Fibroblast of skin of right biceps (primary cell): ENCODE results near the gene PLPP1.
"Not testable (repeated sequence)": the region's sequence is repeated elsewhere in the genome, so short reads cannot be mapped to it uniquely, and the experiment has no call there.

Source experiments
- DNase-seq: peaks from one replicate; pipeline ENCODE4 v3.0.0-alpha.2; 2013

PLPP1 gene

GRCh38 chr5:55544341-55544740, 9.6 kb upstream of the PLPP1 start:
- DNase-seq = peak; percentile 46

GRCh38 chr5:55541056-55541635, 6.4 kb upstream of the PLPP1 start:
- DNase-seq = no peak

GRCh38 chr5:55540525-55540924, 5.8 kb upstream of the PLPP1 start:
- no peak for DNase-seq

DNA sequence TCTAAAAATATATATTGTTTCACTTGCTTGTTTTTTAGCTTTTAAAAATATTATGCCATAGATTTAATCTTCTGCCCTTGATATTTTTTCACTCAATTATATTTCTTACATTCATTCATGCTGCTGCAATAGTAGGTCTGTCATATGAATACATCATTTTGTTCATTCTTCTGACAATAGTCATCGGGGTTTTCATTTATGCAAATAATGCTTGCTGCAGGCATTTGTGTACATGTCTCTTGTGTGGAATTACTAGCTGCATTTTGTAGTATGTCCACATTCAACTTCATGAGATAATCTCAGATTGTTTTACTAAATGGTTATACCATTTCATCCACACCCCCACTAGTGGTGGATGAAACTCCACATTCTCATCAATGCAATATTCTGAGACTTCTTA, 5.3 kb upstream of the PLPP1 start:
- peak; percentile 48 for DNase-seq

- DNase-seq = no peak
Measured at GRCh38 chr5:55538661-55539060, 3.9 kb upstream of the PLPP1 start.

- DNase-seq = not testable (repeated sequence)
Measured at GRCh38 chr5:55537315-55537714, 2.6 kb upstream of the PLPP1 start.

DNA sequence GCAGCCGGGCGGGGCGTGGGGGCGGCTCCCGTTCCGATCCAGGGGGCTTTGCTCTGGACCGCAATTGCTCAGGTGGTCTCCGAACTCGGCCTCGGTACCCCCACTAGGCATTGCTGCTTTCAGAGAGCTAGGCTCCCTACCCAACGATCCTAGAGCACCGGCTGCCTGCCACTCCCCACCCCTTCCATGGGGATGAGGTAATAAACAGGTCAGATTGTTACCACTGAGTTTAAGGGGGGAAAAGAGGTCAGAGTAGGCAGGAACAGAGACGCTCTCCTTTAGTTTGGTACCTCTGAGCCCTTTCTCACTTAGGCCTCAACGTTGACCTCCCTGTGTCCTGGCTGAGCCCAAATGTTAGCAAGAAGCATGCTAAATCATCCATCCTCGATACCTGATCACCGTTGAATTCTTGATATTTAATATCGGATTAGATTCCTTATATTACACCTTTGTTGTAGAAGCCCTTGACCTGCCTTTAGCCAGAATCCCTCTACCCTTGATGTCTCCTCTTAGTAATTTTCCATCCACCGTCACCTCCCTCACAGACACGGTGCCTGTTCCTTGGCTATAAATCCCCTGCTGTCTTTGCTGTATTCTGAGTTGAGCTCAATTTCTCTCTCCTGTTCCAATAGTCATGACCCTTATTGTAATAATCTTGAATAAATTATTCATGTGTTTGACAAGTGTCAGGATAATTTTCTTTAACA, 588 bp upstream of the PLPP1 start:
- DNase-seq = no peak

DNA sequence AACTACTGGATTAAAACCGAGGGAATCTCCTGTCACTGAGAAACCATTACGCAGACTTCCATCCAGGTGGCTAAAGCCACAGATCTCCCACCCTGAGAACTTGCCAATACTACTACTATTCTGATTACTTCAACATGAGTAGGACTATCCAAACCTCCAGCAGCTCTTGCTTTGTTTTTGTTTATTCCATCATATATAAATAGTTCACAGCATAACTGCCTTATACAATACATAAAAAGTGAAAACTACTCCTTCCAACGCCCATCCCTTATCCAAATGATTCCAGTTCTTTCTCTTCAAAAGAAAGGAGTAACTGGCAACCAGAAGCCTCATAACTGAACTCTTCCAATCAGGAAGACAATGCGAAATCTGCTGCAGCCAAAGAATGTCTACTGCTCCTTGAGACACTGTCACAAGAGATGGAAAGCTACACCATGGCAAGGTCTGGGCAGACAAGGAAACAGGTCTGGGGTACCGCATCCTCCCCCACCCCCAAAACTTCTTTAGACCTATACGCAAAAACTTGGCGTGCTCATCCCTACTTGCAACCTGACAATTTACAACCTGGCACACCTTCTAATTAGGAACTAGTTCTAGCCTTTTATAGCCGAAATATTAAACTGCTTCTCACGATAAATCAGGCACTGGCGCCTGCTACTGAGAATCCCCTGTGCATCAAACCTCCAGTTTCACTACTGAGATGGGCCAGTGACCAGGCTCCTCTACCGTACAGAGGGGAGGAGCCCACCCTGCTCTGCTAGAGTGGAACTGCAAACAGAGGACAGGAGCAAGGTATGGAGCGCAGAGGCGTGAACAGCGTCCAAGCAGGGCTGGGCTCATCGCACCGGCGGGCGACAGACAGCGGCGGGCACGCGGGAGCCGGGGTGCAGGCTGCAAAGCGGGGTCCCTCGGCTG, 986 bp downstream of the PLPP1 start:
- DNase-seq = peak; percentile 53

GRCh38 chr5:55530669-55531068, 4.1 kb downstream of the PLPP1 start:
- DNase-seq = no peak

DNA sequence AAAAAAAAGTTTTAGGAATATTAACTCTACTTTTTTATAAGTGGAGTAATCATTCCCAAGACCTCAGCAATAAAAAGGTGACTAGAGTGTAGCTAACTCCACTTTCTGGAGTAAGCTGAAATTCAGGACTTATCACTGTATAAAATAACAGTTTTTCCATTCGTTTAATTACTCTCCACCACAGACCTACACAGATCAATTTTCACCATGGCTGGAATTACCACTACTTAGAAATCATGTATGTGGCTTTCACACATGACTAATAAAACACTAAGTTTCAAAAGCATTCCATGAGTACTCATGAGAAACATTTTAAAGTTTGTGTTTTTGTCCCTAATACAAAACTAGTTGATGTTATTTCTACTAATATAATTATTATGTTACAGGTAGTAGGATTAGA, 9.9 kb downstream of the PLPP1 start:
- no peak for DNase-seq

GRCh38 chr5:55523293-55523692, 11.5 kb downstream of the PLPP1 start:
- DNase-seq = no peak

DNA sequence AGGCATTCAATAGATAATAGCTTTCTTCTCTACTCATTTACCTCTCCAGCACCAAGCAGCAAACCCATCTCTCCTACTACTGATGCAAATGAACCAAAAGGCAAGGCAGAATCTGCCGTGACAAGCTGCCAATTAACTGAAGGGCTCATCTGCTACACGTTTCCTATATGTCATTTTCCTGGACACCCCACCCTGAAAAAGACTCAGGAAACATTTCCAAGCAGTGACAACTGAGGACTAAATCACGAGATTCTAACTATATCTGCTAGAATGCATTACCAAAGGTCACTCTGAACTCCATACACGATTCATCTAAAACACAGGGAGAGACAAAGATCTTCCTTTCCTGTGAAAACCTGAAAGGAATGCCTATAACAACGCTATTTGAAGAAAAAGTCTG, 12.9 kb downstream of the PLPP1 start:
- DNase-seq = no peak

- DNase-seq = no peak
Measured at GRCh38 chr5:55520117-55520839, 14.5 kb downstream of the PLPP1 start.

GRCh38 chr5:55518831-55519390, 15.9 kb downstream of the PLPP1 start:
- no peak for DNase-seq

GRCh38 chr5:55517804-55518203, 17.0 kb downstream of the PLPP1 start:
- no peak for DNase-seq

GRCh38 chr5:55511010-55511409, 23.8 kb downstream of the PLPP1 start:
- no peak for DNase-seq

GRCh38 chr5:55510523-55510880, 24.3 kb downstream of the PLPP1 start:
- no peak for DNase-seq

DNA sequence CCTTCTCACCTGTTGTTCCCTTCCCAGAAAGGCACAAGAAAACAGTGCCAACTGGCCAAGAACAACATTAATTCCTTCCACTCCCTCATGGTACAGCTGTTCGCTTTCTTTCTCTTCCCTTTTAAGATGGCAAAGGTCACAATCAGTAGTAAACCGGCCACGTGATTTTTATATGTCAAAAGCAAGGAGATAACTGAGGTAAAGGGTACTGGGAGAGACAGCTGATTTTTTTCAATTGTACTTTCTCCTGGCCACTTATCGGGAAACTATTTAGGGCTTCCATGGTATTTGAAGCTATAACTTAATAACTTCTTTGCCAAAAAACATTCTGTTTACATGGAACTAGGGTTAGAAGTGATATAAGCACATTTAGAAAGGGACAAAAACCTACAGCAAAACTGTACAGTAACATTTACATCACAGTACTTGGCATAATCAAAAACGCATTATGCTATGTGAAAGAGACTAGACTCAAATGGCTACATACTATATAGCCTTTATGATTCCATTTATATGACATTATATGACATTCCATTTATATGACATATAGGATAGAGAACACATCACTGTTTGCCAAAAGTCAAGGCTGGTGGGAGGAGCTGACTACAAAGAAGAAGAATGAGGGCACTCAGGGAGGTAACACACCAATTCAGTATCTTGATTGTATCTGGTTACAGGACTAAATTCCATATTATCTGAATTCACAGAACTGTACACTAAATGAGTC, 24.8 kb downstream of the PLPP1 start:
- peak; percentile 68 for DNase-seq

- no peak for DNase-seq
Measured at GRCh38 chr5:55509097-55509496, 25.7 kb downstream of the PLPP1 start.

GRCh38 chr5:55507574-55507973, 27.2 kb downstream of the PLPP1 start:
- no peak for DNase-seq

- DNase-seq = not testable (repeated sequence)
Measured at GRCh38 chr5:55505711-55506110, 29.1 kb downstream of the PLPP1 start.

- not testable (repeated sequence) for DNase-seq
Measured at GRCh38 chr5:55503917-55504316, 30.8 kb downstream of the PLPP1 start.
